Loucy (cell line): ENCODE results near the gene KRTAP19-2.

ENCODE experiments used
- EZH2phosphoT487 ChIP-seq: fragments of 200-600 bp; IDR thresholded peaks from 2 replicates; pipeline ENCODE4 v1.6.1; 2018; ENCODE audit warnings: antibody characterized with exemption, mild to moderate bottlenecking, moderate library complexity, borderline replicate concordance
- TF ChIP-seq, protein P1 (sequence below): fragments of 200-600 bp; sonication (generic); conservative IDR thresholded peaks from 2 replicates; pipeline ENCODE4 v1.5.1; 2014; ENCODE audit warnings: mild to moderate bottlenecking, antibody characterized with exemption, low read length

DNA sequence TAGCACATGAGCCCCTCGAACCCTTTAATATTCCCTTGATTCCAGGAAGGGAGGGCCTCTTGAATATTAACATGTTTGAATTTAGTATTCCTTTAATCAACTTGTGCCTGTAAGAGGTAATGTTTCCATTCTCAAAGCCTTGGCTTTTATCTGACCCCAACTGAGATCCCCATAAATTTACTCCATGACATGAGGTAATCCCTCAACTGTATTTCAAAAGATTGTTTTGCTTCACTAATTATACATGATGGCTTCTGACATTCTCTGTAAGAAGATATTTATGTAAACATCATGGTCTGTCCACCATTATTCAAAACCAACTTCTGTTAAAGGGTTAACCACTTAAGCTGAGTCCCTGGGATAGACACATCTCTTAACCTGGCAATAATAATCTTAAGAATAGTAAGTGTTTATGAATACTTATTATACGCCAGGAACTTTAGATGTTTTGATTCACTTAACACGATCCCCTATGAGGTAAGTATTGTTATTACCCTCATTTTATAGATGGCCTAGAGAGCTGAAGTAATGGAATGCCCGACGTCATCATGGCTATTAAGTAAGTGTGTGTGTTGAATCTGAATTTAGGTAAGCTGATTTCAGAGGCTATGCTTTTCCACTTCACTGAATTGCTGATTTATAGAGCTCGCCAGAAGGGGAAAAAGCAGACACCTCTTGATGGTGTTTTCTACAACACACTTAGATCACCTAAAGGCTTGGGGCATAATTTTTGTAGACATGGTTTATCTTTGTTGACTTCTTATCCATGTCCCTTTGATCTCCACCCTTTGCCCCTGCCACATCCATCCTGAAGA is 18.1 kb downstream of the KRTAP19-2 start:
- TF ChIP-seq, protein P1, sequence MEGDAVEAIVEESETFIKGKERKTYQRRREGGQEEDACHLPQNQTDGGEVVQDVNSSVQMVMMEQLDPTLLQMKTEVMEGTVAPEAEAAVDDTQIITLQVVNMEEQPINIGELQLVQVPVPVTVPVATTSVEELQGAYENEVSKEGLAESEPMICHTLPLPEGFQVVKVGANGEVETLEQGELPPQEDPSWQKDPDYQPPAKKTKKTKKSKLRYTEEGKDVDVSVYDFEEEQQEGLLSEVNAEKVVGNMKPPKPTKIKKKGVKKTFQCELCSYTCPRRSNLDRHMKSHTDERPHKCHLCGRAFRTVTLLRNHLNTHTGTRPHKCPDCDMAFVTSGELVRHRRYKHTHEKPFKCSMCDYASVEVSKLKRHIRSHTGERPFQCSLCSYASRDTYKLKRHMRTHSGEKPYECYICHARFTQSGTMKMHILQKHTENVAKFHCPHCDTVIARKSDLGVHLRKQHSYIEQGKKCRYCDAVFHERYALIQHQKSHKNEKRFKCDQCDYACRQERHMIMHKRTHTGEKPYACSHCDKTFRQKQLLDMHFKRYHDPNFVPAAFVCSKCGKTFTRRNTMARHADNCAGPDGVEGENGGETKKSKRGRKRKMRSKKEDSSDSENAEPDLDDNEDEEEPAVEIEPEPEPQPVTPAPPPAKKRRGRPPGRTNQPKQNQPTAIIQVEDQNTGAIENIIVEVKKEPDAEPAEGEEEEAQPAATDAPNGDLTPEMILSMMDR: no peak
- TF ChIP-seq EZH2phosphoT487: no peak
